ENCODE results near the gene ABCD2.

- TF ChIP-seq CTCF (IDR thresholded peaks at IDR 0.05), result no peak
- TF ChIP-seq EP300 (IDR thresholded peaks at IDR 0.05), result no peak
- TF ChIP-seq POLR2AphosphoS5 (IDR thresholded peaks at IDR 0.05), result no peak
Measured at GRCh38 chr12:39627914-39628313, 8.3 kb upstream of the ABCD2 start.

Data from gastroesophageal sphincter (tissue), 3 donors.